Endodermal cell (in vitro differentiated cells): ENCODE measurements around the gene PBX4. TPM values are rescaled to one million over a fixed set of nuclear protein-coding genes. Genes with fewer than 3 reads are reported as not detected.

Experiments used
- DNase-seq: peaks from one replicate; pipeline ENCODE4 v3.0.0-alpha.2; 2017
- H3K27ac ChIP-seq: 2 replicates; pipeline ENCODE4 v1.5.1; 2013; ENCODE audit warnings: mild to moderate bottlenecking, low read depth, low read length, moderate library complexity
- H3K27me3 ChIP-seq: 2 replicates; pipeline ENCODE4 v1.6.1; 2013; ENCODE audit warnings: mild to moderate bottlenecking, low read length, moderate library complexity; ENCODE audit not compliant: insufficient read depth, control insufficient read depth, poor library complexity, severe bottlenecking
- H3K36me3 ChIP-seq: 2 replicates; pipeline ENCODE4 v1.7.0; 2013; ENCODE audit warnings: mild to moderate bottlenecking, low read length, moderate library complexity; ENCODE audit not compliant: control insufficient read depth, insufficient read depth
- H3K4me1 ChIP-seq: one replicate; pipeline ENCODE4 v1.7.0; 2013; ENCODE audit warnings: low read length; ENCODE audit not compliant: control insufficient read depth, insufficient read depth
- H3K4me3 ChIP-seq: 2 replicates; pipeline ENCODE4 v1.5.1; 2013; ENCODE audit warnings: mild to moderate bottlenecking, low read length, moderate library complexity
- H3K9ac ChIP-seq: 2 replicates; pipeline ENCODE4 v1.6.1; 2013; ENCODE audit warnings: mild to moderate bottlenecking, low read length, moderate library complexity; ENCODE audit not compliant: poor library complexity, severe bottlenecking; ENCODE audit errors: extremely low read depth
- H3K9me3 ChIP-seq: 2 replicates; pipeline ENCODE4 v1.6.1; 2013; ENCODE audit warnings: mild to moderate bottlenecking, low read length, moderate library complexity; ENCODE audit not compliant: control insufficient read depth
- H3K27ac Mint-ChIP-seq: 2 replicates; pipeline ENCODE4 v1.8.0; 2020; ENCODE audit warnings: mixed read lengths
- H3K27me3 Mint-ChIP-seq: 2 replicates; pipeline ENCODE4 v1.8.0; 2021; ENCODE audit warnings: mild to moderate bottlenecking, mixed read lengths; ENCODE audit not compliant: insufficient read depth
- H3K36me3 Mint-ChIP-seq: 2 replicates; pipeline ENCODE4 v1.8.0; 2020; ENCODE audit warnings: low read depth, mixed read lengths
- H3K4me1 Mint-ChIP-seq: 2 replicates; pipeline ENCODE4 v1.8.0; 2020; ENCODE audit warnings: mixed read lengths
- H3K4me3 Mint-ChIP-seq: 2 replicates; pipeline ENCODE4 v1.8.0; 2020; ENCODE audit warnings: mild to moderate bottlenecking, moderate library complexity, mixed read lengths
- H3K9me3 Mint-ChIP-seq: 2 replicates; pipeline ENCODE4 v1.8.0; 2020; ENCODE audit warnings: mild to moderate bottlenecking, mixed read lengths
- WGBS, 2 experiments: methylation state at CpG; one replicate each; pipeline versions ENCODE4 v1.1.5 to v1.1.7; 2013; ENCODE audit warnings: missing lambda C conversion rate in 2 of 2, mixed read lengths in 1 of 2; ENCODE audit not compliant: insufficient coverage in 1 of 2, insufficient read length in 1 of 2; 5-methylcytosine and 5-hydroxymethylcytosine counted together
- total RNA-seq, 2 donors: library from RNA; stranded (reverse); fragmentation: NEBNext Ultra II Directional in 1 of 2; extraction: Animal tissue kit (Norgen Biotek cat#: 25700) in 1 of 2; gene quantifications; 2 replicates in 1 of 2; 3 replicates in 1 of 2; pipeline ENCODE4 v1.2.1, GENCODE V29; 2021
- TF ChIP-seq, protein P1 (sequence below): fragments of 200-600 bp; sonication (generic); conservative IDR thresholded peaks from 2 replicates; pipeline ENCODE4 v1.5.0; 2021; ENCODE audit warnings: antibody characterized with exemption, mild to moderate bottlenecking

Gene PBX4
- total RNA-seq, 2 donors from 2014 or later, result 4.1 to 8.6 TPM

DNA sequence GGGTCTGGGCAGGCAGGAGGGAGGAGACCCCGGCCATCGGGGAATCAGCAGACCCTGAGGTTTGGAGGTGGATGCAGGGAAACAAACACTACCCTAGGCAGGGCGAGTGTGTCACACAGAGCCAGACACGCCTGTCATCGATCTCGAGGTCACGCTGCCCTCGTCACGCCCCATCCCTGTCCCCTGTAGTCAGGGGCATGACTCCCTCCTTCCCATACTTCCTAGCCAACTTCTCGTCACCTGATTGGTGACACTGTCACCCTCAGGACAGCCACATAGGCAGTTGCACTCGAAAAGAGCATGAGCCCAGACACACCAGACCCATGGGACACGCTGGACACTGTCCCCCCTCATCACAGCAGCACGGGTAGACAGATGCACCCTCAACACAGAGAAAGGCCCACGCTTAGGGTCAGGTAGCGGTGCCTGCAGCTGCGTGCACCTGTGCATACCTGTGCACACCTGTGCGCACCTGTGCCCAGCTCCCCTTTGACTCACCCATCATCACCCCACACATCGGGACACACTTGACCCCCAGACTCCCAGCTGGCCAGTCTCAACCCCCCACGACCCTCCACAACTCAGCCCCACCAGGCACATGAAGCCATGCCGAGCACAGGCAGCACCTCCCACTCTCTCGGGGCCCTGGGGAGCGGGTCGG is 68.6 kb downstream of the PBX4 start:
- no peak overlapping the region for H3K27ac ChIP-seq
- Mint-ChIP-seq H3K36me3 (no peaks in the 10 kb centered on the region), H3K27ac (no peak overlapping the region), H3K4me1 (no peaks in the 10 kb centered on the region), H3K4me3 (no peak overlapping the region), H3K9me3 (no peaks in the 10 kb centered on the region), H3K27me3 (peaks cover 5% of the 10 kb centered on the region)
- no peaks in the 10 kb centered on the region for H3K9me3 ChIP-seq
- H3K36me3 ChIP-seq, result no peaks in the 10 kb centered on the region
- no peaks in the 10 kb centered on the region for H3K4me1 ChIP-seq
- no peak for DNase-seq
- 89% methylated on average over 15 to 23 of the region's 23 CpGs for WGBS, 2 experiments
- TF ChIP-seq, protein P1, sequence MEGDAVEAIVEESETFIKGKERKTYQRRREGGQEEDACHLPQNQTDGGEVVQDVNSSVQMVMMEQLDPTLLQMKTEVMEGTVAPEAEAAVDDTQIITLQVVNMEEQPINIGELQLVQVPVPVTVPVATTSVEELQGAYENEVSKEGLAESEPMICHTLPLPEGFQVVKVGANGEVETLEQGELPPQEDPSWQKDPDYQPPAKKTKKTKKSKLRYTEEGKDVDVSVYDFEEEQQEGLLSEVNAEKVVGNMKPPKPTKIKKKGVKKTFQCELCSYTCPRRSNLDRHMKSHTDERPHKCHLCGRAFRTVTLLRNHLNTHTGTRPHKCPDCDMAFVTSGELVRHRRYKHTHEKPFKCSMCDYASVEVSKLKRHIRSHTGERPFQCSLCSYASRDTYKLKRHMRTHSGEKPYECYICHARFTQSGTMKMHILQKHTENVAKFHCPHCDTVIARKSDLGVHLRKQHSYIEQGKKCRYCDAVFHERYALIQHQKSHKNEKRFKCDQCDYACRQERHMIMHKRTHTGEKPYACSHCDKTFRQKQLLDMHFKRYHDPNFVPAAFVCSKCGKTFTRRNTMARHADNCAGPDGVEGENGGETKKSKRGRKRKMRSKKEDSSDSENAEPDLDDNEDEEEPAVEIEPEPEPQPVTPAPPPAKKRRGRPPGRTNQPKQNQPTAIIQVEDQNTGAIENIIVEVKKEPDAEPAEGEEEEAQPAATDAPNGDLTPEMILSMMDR, result no peak
- no peak overlapping the region for H3K9ac ChIP-seq
- no peaks in the 10 kb centered on the region for H3K27me3 ChIP-seq
- no peak overlapping the region for H3K4me3 ChIP-seq

DNA sequence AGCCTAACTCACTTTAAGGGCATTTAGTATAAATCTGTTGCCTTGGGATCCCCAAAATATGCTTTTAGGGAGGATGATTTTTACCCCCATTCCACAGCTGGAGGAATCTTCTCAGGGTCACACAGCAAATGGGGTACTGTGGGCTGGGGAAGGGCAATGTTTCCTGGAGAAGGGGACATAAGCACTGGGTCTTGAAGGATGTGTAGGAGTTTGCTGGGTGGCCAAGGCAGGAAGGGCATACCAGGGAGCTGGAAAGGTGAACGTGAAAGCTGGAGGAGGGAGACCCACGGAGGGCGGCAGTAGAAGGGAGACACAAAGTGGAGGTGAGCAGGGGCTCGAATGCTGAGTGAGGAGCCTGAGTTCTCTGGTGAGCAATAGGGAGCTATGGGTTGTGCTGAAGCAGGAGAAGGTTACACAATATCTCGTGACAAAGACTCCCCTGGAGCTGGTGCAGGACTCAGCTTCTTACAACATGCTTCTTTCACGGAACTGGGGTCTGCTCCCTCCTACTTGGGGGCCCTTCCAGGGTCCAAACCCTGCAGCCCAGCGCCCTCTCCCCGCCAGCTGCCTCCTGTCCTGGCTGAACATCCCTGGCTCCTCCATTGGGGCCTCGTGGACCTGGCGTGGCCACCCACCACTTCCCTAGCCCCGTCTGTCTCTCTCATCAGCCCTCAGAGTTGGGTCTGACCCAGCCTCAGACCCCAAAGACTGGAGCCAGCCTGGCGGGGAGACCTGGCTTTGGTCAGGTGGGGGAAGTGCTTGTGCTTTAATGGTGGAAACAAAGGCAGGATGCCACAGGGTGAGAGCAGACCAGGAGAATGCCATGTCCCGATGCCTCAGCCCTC is 69.3 kb downstream of the PBX4 start:
- TF ChIP-seq, protein P1, result no peak
- H3K9ac ChIP-seq, result no peak overlapping the region
- Mint-ChIP-seq H3K27me3 (peaks cover 3% of the 10 kb centered on the region), H3K27ac (no peak overlapping the region), H3K36me3 (no peaks in the 10 kb centered on the region), H3K4me3 (no peak overlapping the region), H3K4me1 (no peaks in the 10 kb centered on the region), H3K9me3 (no peaks in the 10 kb centered on the region)
- no peak for DNase-seq
- no peaks in the 10 kb centered on the region for H3K27me3 ChIP-seq
- WGBS, 2 experiments, result 87 to 88% methylated on average over 11 to 13 of the region's 13 CpGs
- H3K9me3 ChIP-seq, result no peaks in the 10 kb centered on the region
- no peak overlapping the region for H3K4me3 ChIP-seq
- no peak overlapping the region for H3K27ac ChIP-seq
- H3K4me1 ChIP-seq, result no peaks in the 10 kb centered on the region
- no peaks in the 10 kb centered on the region for H3K36me3 ChIP-seq

DNA sequence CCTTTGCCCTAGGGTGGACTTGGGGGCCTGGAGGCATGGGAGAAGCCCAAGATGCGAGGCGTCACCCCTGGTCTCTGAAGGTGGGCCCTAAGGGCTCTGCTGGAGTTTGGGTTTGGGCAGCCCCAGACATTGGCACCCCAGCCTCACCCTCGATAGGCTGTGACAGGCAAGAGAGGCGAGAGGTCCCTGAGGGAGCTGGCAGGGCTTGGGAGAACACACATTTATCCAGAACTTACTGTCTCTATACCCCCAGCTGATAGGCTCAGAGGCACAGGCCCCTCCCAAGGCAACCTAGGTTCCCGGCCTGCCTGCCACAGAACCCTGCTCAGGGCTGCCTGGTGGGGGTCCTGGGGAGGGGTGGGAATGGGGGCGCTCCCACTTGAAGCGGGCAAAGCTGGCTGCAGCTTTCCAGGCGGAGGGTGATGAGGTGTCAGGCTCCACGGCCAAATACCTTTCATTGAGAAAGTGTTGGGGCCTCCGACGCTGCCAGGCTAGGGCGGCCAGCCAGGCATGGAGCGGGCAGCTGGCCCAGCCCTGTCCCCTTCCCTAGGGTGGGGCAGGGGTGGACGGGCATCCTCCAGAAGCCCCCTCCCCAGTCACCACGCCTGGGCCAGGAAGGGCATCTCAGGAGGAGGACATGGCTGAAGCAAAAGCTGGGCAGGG is 70.7 kb downstream of the PBX4 start:
- Histone ChIP-seq H3K4me3 (no peak overlapping the region), H3K27ac (no peak overlapping the region), H3K9ac (no peak overlapping the region), H3K36me3 (no peaks in the 10 kb centered on the region), H3K9me3 (no peaks in the 10 kb centered on the region), H3K27me3 (no peaks in the 10 kb centered on the region), H3K4me1 (no peaks in the 10 kb centered on the region)
- Mint-ChIP-seq H3K9me3 (no peaks in the 10 kb centered on the region), H3K27ac (no peak overlapping the region), H3K4me3 (no peak overlapping the region), H3K4me1 (no peaks in the 10 kb centered on the region), H3K27me3 (peaks cover 3% of the 10 kb centered on the region), H3K36me3 (no peaks in the 10 kb centered on the region)
- 86 to 87% methylated on average over 5 to 15 of the region's 15 CpGs for WGBS, 2 experiments
- TF ChIP-seq, protein P1, result no peak
- DNase-seq, result no peak
